Right lung (tissue), 5 donors: ENCODE results near the gene TRAPPC12. TPM values are rescaled to one million over a fixed set of nuclear protein-coding genes. Genes with fewer than 3 reads are reported as not detected.

Experiments used
- polyA plus RNA-seq, 5 donors: library from polyadenylated mRNA; unstranded; fragments of 120-200 nt; gene quantifications; one replicate each; pipeline versions ENCODE4 v1.2.1 to v1.2.3, GENCODE V29; 2013; ENCODE audit warnings: inconsistent platforms in 1 of 5, low replicate concordance in 1 of 5; ENCODE audit not compliant: insufficient read length in 5 of 5, insufficient read depth in 1 of 5

Gene TRAPPC12
- polyA plus RNA-seq, 5 donors: 77.5 to 108 (median 93.3) TPM

Other genes starting within 250 kb of the TRAPPC12 start
- 10 to 100 TPM; 18.7 to 22.0 (median 20.3) TPM for gene EIPR1, start 1.9 kb upstream of the TRAPPC12 start, polyA plus RNA-seq
- gene ADI1, start 139.8 kb downstream of the TRAPPC12 start, polyA plus RNA-seq: 10 to 100 TPM; 36.5 to 47.9 (median 42.0) TPM
- 10 to 100 TPM; 15.4 to 18.0 (median 17.7) TPM for gene RNASEH1, start 178.6 kb downstream of the TRAPPC12 start, polyA plus RNA-seq
- gene RPS7, start 195.6 kb downstream of the TRAPPC12 start, polyA plus RNA-seq: 1,000 to 10,000 TPM; 2,031 to 2,430 (median 2,233) TPM
- gene COLEC11, start 215.4 kb downstream of the TRAPPC12 start, polyA plus RNA-seq: 1 to 10 TPM; 3.7 to 7.2 (median 4.8) TPM